GM19463 (cell line): ENCODE data around the gene IGFL2.
"Not testable (repeated sequence)": the region's sequence is repeated elsewhere in the genome, so short reads cannot be mapped to it uniquely, and the experiment has no call there.

Experiments
- ATAC-seq: cut with Tn5 transposase; IDR thresholded peaks from one replicate; pipeline ENCODE4 v1.9.1; 2021; ENCODE audit warnings: mild to moderate bottlenecking, moderate library complexity; ENCODE audit not compliant: unreplicated experiment

The IGFL2 gene

DNA sequence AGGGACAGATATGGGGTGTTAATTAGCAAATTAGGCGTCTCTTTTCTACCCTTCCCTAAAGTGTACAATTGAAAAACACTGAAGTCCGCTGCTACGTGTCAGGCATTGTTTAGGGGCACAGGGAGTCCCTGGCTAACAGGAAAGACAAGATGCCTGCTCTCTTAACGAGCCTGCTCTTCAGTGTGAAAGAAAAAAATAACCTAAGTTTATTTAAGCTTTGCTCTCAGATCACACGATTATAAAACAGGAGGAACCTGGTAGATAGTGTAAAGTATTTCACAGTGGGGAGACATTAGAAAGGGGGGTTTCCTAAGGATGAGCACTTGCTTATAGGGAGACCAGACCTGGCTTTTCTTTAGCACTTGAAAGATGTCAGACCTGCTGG is 38.7 kb downstream of the IGFL2 start:
- no peak for ATAC-seq

DNA sequence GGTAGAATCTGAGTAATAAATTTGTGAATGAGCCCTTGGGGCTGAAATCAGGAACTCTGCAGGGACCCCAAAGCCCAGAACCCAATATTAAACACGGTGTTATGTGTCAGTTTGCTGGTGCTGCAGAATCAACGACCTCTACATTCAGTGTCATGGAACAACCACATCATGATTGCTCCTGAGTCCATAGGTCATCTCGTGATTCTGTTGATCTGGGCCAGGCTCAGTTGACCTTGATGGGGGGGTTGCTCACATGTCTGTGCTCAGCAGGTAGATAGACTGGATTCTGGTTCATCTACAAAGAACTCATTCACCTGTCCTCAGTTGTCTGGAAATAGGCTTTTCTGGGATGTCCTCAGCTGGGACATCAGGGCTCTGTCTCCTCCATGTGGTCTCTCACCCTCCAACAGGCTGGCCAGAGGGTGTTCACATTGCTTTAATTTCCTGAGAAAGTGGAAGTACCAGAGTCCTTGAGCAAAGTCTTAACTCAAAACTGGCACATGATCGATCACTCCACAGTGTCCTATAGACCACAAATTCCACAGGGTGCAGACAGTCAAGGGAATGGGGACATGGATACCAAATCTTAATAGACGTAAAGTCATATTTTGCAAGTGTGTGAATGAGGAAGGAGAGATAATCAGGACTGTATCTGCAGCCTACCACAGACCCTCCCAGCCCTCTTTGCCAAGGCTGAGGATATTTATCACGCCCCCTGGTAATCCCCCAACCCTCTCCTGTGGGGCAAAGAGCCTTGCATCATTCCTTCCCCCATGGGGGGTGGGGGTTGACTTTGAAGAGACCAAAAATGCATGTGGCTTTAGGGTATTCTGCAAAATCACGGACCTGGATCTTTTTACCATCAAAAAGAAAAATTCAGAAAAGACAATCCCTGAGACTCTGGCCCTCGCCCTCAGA is 42.2 kb downstream of the IGFL2 start:
- no peak for ATAC-seq

DNA sequence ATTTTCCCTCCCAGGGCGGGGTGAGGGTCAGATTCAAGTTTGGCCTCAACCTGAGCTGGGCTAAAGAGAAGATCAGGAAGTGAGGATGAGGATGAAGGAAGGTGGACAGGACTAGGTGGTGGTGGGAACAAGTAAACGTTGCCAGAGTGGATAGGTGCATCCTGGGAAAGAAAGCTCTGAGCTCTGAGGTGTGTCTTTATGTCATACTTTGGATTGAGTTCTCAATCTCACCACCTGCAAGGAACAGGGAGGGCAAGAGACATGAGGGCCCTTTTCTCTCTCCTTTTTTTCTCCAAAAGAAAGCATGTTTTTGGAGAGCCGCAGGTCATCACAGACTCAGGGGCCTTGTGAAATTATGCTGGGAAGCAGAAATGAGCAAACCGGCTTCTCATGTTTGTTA is 43.3 kb downstream of the IGFL2 start:
- ATAC-seq, result no peak

DNA sequence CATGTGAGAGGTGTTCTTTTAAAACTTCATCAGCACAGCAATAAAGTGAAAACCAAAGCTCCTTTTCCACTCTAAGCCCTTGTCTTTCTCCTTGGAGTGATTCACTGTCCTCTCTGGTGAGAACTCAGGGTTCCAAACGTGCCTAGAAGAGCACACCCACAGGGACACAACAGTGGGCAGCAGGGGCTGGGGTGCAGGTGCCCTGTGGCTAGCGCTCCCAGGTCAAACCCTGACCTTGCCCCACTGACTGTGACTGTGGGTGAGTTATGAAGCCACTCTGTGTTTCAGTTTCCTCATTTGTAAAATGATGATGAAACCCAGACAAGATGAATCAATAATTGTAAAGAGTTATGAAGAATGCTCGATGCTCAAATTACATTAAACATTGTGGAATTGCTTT is 43.9 kb downstream of the IGFL2 start:
- no peak for ATAC-seq

DNA sequence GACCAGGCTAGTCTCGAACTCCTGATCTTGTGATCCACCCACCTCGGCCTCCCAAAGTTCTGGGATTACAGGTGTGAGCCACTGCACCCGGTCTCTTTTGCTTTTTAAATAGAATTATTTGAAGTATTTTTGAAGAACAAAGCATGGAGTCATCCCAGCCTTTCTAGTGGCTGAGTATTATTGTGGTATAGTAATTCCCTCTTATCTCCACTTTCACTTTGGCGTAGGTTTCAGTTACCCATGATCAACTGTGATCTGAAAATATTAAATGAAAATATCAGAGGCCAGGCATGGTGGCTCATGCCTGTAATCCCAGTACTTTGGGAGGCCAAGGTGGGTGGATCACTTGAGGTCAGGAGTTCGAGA is 44.6 kb downstream of the IGFL2 start:
- not testable (repeated sequence) for ATAC-seq

DNA sequence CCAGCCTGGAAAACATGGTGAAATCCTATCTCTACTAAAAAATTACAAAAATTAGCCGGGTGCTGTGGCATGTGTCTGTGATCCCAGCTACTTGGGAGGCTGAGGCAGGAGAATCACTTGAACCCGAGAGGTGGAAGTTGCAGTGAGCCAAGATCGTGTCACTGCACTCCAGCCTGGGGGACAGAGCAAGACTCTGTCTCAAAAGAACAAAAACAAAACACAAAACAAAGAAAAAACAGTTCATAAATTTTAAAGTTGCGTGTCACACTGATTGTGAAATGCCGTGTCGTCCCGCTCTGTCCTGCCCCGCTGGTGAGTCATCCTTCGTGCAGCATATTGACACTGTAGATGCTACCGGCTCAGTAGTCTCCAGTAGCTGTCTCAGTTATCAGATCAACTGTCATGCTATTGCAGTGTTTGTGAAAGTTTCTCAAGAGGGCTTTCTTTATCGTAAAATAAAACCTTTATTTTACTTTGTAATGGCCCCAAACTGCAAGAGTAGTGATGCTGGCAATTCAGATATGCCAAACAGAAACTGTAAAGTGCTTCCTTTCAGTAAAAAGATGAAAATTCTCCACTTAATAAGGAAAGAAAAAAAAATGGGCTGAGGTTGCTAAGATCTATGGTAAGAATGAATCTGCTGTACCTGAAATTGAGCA is 45.1 kb downstream of the IGFL2 start:
- no peak for ATAC-seq

DNA sequence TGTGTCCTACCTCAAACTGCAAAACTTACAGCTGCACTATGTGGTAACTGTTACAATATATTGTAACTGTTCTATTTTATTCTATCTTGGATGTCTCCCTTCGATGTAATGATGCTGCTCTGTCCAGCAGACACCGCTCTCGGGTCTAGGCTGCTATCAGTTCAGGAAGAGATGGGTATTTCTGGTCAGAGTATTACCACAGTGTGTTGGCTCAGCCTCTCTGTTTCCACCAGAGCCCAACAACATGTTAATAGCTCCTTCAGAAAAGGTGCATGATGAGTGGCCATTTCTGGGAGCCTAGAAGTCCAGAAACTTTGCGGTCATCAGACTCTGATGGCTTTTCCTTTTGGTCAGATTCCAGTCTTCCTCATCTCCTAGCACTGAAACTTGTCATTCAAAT is 45.6 kb downstream of the IGFL2 start:
- no peak for ATAC-seq

DNA sequence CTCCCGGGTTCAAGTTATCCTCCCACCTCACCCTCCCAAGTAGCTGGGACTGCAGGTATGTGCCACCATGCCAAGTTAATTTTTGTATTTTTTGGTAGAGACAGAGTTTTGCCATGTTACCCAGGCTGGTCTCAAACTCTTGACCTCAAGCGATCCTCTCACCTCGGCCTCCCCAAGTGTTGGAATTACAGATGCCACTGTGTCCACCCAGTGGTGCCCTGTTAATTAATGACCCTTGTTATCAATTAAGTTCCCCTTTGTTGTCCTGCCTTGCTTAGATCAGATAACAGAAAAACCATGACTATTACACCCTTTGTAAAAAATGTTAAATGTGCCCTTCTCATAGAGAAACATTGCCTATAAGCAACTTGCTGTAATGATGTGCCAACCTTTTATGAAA is 47.1 kb downstream of the IGFL2 start:
- no peak for ATAC-seq

DNA sequence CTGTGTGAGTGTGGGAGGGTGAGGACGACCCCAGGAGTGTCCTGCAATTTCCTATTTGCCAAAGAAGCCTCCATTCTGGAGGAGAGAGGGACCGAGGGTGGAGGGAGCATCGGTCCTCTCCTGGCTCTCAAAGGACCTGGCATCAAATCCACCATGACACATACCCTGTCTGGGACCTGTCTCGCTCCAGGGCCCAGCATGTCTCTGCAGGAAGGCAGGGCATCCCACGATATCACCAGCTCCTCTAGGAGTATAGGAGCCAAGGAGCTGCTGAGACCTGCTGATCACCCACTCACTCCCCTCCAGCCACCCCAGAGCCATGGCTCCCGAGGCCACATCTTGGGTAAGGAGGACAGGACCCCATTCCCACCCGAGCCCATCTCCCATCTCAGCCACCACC is 47.9 kb downstream of the IGFL2 start:
- not testable (repeated sequence) for ATAC-seq

DNA sequence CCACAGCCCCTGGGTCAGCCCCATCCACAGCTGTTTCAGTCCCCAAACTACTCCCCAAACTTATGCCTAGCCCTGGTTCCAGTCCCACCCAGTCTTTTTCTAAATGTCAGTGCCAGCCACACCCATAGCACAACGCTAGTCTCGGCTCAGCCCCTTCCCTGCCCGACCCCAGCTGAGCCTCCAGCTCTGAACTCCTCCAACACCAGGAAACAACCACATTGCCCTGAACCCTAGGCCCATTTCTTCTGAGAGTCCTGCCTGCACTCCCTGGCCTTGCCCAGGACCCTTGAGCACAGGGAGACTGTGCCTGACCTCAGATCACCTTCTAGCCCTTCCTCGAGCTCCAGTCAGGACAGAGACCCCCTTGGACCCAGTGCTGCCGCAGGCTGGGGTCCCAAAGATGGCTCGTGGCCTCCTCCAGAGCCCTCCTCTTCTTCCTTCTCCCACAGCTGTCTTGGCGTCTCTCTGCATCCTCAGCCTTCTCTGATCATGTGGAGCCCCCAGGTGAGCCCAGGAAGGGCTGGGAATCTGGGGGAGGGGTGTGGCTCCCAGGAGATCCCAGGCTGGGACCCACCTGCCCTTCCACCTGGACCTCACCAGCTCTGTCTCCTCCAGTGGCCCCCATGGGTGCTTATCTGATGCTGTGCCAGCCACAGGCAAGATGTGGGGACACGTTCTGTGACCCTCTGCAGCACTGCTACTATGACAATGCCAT is 48.5 kb downstream of the IGFL2 start:
- no peak for ATAC-seq

DNA sequence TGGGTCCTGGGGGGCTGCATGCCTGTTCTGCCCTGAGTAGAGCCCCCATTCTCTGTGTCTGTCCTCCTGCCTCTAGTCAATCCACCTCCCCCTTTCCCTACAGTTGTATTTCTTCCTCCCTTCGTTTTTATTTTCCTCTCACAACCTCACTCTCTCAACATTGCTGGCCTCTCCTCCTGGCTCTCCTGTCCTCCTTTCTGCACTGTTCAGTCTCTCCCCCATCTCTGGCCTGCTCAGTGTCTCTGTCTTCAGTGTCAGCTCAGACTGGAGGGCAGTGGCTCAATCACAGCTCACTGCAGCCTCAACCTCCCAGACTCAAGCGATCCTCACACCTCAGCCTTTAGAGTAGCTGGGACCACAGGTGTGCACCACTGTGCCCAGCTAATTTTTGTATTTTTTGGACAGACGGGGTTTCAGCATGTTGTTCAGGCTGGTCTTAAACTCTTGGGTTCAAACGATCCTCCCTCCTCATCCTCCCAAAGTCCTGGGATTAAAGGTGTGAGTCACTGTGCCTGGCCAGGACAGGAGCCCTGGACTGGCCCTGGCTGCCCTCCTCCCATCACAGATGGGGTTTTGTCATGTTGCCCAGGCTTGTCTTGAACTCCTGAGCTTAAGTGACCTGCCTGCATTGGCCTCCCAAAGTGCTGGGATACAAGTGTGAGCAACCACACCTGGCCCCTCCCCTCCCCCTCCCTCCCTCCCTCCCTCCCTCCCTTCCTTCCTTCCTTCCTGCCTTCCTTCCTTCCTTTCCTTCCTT is 49.5 kb downstream of the IGFL2 start:
- no peak for ATAC-seq

DNA sequence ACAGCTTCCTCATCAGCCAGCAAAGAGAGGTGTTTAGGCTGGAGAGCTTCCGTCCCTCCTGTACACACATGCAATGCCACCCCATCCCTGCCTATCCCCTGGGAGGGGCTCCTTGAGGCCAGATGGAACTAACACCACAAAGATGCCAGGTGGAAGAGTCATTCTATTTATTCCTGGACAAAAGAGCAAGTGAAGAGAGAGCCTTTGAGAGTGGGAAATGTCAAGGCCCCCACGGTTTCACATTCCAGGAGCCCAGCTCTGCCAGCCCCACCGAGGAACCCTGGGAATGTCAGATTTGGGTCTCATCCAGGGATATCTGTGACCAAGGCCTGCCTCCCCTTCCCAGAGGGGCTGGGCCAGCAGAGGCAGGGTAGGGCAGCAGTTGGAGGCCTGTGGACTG is 50.7 kb downstream of the IGFL2 start:
- ATAC-seq, result no peak

DNA sequence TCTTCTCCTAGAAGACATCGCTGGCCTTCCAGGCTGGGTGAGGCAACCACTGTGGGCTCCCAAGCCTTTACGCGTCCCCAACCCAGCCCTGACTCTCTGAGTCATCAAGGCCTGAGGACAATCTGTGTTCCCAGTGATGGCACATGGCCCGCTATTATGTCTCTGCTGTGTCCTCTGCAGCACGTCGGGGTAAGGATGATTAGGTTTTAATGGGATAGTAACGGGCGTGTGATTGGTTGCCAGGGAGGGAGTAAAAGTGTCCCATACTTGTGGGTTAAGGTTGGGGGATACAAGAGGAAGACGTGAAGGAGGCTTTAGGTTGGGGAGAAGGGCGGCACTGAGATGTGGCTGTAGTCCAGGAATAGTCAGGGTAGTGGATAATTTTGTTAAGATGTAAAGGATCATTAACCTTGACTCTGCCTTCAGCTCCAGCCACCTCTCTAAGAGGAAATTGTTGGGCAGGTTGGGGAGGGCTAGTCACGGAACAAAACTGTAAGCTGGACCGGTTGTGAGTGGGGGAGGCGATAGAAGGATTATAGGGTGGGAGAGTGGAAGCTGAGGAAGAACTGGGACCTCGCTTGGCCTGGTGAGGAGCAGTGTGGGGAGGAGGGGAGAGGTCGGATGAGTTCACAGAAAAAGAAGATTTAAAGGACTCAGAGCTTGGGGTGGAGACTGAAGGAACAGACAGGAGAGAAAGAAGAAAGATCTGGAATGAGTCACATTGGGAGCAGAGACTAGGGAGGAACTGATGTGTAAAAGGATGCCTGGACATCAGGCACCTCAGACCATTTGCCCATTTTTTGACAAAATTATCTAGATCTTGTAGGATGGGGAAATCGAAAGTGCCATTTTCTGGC is 53.6 kb downstream of the IGFL2 start:
- no peak for ATAC-seq

DNA sequence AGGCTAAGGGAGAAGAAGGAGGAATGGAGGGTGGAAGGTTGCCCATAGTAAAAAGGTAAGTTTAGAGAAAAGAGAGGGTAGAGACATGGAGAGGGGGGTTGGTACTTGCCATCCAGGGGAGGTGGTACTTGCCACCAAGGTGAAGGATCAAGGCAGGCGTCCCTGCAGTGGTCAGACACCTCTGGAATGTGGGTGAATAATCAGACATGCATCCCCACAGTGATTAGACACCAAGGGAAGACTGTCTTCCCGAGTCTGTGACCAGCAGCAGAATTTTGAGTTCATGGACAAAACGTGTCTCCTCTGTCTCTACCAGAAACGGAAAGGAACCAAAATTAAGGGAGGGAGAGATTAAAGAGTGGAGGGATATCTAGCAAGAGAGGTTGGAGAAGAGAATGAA is 54.4 kb downstream of the IGFL2 start:
- no peak for ATAC-seq

DNA sequence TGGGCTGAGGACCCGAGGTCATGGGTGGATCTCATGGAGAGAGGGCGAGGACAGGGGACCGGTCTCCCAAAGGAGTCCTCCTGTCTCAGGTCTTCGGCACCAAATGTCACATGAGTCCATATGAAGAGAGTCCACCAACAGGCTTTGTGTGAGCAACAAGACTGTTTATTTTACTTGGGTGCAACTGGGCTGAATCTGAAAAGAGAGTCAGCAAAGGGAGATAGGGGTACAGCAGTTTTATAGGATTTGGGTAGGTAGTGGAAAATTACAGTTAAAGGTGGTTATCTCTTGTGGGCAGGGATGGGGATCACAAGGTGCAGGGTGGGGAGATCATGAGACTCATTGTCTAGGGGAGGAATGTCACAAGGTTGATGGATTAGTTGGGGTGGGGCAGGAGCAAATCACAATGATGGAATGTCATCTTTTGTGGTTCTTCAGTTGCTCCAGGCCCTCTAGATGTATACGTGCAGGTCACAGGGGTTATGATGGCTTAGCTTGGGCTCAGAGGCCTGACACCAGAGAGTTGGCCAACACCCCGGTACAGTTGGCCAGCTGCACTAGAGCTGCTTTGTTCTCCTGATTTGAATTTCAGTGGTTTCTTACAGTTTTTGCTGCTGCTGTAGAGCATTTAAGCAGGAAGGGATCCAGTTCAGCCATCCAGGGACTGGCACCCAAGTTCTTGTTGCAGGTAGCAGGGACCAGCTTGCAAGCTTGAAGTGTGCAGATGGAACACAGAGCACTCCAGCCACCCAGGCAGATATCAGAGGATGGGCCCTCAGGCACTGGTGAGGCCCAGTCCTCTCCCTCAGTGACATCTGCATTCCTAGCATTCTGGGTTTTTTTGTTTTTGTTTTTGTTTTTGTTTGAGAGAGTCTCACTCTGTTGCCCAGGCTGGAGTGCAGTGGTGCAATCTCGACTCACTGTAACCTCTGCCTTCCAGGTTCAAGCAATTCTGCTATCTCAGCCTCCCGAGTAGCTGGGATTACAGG is 55.1 kb downstream of the IGFL2 start:
- ATAC-seq, result no peak

DNA sequence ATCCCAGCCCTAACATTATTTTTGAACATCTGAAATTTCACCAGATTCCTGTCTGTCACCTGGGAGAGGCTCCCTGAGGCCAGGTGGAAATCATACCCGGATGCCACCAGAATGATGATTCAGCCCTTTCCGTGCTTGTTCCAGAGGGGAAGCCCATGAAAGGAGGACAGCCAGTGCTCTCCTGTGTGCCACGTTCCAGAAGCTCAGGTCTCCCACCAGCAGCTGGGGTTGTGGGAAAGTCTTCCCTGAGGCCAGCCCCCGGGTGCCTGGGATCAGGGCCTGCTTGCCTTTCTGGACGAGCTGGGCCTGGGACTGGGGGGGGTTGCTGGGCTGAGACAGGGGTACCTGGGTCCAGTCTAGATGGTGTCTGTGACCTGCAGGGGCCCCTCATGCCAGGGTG is 56.0 kb downstream of the IGFL2 start:
- ATAC-seq, result no peak

DNA sequence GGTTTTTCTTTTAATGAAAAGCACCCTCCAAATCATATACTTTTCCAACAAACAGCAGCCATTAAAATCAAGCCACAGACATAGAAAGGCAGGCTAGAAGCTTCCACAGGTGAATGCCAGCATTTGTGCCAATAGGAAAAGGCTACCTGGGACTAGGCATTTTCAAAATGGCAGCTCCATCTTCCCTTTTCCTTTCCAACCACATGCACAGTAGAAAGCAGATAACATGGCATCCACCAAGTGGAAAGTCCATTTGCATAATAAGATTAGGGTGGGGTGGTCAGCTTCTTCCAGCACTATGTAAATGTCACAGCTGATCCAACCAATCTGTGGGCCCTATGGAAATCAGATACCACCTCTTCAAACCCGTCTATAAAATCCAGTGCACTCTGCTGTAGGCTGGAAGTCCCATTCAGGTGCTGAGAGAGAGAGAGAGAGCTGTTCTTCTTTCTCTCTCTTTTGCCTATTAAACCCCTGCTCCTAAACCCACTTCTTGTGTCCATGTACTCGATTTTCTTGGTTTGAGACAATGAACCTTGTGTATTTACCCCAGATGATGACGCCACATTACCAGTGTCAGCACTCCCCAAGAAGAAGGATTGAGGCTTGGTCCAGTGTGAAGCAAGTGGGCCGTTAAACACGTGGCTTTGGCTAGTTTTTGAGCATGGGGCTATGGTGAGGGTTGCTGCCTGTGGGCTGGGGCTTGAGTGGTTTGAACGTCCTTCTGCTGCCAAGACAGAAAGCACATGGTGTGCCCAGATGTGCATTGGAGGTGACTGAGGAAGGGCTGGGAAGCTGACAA is 57.3 kb downstream of the IGFL2 start:
- ATAC-seq, result no peak

DNA sequence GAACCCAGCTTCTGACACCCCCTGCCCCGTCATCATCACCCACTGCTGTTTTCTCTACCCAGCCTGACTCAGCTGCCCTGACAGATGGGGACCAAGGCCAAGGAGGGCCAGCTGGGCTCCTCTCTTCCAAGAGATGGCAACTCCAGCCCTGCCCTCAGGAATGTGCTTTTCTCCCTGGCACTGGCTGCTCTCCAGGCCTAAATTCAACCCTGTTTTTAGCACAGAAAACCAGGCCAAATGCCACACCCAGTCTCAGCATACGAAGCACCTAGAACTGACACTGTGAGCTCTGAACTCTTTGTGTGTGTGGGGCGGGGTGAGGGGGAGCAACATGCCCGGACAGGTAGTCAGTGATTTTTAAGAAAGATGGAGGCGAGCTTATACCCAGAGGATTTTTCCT is 58.1 kb downstream of the IGFL2 start:
- ATAC-seq, result no peak
